Measurements from ENCODE around the gene TCF3. TPM values are rescaled to one million over a fixed set of nuclear protein-coding genes. Genes with fewer than 3 reads are reported as not detected.
A peak's percentile ranks its signal among the peaks of the same experiment; 100 is the strongest.

The TCF3 gene
- total RNA-seq, 1 donor from 2014 or later, result 255 TPM

DNA sequence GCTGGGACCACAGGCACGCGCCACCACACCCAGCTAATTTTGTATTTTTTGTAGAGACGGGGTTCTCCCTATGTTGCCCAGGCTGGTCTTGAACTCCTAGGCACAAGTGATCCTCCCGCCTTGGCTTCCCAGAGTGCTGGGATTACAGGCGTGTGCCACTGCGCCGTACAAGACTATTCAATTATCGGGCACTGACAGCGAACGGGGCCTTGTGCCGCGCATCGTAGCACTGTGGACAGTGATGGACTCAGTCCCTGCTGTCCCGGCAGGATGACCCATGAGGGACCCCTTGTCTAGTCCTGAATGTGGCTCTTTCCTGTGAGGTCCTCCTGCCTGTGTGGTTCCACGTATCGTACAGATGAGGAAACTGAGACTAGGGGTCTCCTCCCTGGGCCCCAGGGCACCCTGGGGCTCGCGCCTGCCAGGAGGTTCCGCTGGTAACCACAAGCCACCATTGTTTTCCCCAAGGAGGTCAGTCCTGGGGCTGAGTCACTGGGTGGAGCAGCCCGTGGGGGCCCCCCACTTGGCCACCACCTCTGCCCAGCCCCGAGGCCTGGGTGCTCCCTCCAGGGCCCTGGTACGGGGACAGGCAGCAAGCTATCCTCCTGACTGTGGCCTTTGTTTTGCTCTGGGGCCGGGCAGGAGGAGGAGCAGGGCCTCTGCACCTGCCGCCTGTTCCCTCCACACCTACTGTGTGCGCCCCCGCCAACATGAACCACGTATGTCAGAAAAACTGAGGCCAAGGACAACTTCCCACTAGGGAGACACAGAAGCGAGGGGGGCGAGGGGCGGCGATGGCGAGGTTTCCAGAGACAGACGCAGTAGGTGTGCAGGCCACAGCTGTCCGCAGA is 2.9 kb upstream of the TCF3 start:
- no peak for DNase-seq (ENCODE audit: low spot score)
- Mint-ChIP-seq H3K27me3 (ENCODE audit: unreplicated experiment) (peaks cover 7% of the 10 kb centered on the region), H3K4me1 (ENCODE audit: unreplicated experiment) (peaks cover 7% of the 10 kb centered on the region), H3K36me3 (ENCODE audit: low read depth, unreplicated experiment) (peaks cover 9% of the 10 kb centered on the region), H3K4me3 (ENCODE audit: unreplicated experiment) (no peak overlapping the region), H3K9me3 (ENCODE audit: unreplicated experiment) (no peaks in the 10 kb centered on the region), H3K27ac (ENCODE audit: unreplicated experiment) (no peak overlapping the region)
- TF ChIP-seq, protein P1, sequence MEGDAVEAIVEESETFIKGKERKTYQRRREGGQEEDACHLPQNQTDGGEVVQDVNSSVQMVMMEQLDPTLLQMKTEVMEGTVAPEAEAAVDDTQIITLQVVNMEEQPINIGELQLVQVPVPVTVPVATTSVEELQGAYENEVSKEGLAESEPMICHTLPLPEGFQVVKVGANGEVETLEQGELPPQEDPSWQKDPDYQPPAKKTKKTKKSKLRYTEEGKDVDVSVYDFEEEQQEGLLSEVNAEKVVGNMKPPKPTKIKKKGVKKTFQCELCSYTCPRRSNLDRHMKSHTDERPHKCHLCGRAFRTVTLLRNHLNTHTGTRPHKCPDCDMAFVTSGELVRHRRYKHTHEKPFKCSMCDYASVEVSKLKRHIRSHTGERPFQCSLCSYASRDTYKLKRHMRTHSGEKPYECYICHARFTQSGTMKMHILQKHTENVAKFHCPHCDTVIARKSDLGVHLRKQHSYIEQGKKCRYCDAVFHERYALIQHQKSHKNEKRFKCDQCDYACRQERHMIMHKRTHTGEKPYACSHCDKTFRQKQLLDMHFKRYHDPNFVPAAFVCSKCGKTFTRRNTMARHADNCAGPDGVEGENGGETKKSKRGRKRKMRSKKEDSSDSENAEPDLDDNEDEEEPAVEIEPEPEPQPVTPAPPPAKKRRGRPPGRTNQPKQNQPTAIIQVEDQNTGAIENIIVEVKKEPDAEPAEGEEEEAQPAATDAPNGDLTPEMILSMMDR (IDR thresholded peaks at IDR 0.05; ENCODE audit: unreplicated experiment), result no peak

DNA sequence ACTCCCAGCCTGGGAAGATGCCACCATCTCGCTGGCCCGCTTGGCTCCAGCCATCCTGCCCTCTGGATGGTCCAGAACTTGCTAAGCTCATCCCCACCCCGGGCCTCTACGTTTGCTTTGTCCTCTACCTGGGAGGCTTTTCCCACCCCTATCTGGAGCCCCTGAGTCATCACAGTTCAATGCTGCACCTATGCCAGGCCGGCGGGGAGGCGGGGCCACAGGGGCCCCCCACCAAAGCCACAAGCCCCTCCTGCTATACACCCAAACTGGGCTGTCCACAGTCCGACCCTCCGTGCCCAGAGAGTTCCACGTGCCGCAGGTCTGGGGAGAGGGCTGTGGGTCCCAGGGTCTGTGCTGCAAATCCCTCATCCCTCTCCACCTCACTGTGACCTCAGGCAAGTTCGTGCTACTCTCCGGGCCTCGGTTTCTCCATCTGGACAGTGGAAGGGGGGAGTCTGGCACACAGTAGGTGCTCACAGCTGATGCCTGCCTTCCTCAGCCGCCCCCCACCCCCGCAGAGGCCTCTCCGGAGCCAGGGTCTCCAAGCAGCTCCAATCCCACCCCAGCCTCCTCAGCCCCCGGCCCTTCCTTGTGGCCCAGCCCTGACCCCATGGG is 1.9 kb upstream of the TCF3 start:
- peaks cover 7% of the 10 kb centered on the region for H3K27me3 Mint-ChIP-seq (ENCODE audit: unreplicated experiment)
- no peak overlapping the region for H3K4me3 Mint-ChIP-seq (ENCODE audit: unreplicated experiment)
- H3K36me3 Mint-ChIP-seq (ENCODE audit: low read depth, unreplicated experiment), result peaks cover 13% of the 10 kb centered on the region

DNA sequence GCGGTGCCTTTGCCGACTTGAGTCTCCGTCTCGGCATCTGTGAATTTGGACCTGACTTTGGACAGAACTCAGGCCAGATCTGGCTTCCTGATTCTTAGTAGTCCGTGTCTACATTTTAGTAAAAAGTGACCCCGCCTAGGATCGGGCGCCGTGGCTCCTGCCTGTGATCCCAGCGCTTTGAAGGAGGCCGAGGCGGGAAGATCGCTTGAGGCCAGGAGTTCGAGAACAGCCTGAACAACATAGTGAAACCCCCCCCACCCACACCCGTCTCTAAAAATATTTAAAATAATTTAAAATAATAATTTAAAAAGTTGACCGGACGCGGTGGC is 849 bp upstream of the TCF3 start:
- Mint-ChIP-seq H3K27me3 (ENCODE audit: unreplicated experiment) (peaks cover 3% of the 10 kb centered on the region), H3K36me3 (ENCODE audit: low read depth, unreplicated experiment) (peaks cover 16% of the 10 kb centered on the region), H3K4me1 (ENCODE audit: unreplicated experiment) (peaks cover 7% of the 10 kb centered on the region), H3K27ac (ENCODE audit: unreplicated experiment) (peak overlapping the region; percentile 84), H3K4me3 (ENCODE audit: unreplicated experiment) (peak overlapping the region; percentile 89), H3K9me3 (ENCODE audit: unreplicated experiment) (no peaks in the 10 kb centered on the region)
- TF ChIP-seq, protein P1 (IDR thresholded peaks at IDR 0.05; ENCODE audit: unreplicated experiment), result no peak
- DNase-seq (ENCODE audit: low spot score), result no peak

More for the DNA sequence above, 1.9 kb upstream of the TCF3 start:
- peaks cover 7% of the 10 kb centered on the region for H3K4me1 Mint-ChIP-seq (ENCODE audit: unreplicated experiment)
- TF ChIP-seq, protein P1 (IDR thresholded peaks at IDR 0.05; ENCODE audit: unreplicated experiment), result no peak
- no peak for DNase-seq (ENCODE audit: low spot score)
- H3K9me3 Mint-ChIP-seq (ENCODE audit: unreplicated experiment), result no peaks in the 10 kb centered on the region
- no peak overlapping the region for H3K27ac Mint-ChIP-seq (ENCODE audit: unreplicated experiment)

DNA sequence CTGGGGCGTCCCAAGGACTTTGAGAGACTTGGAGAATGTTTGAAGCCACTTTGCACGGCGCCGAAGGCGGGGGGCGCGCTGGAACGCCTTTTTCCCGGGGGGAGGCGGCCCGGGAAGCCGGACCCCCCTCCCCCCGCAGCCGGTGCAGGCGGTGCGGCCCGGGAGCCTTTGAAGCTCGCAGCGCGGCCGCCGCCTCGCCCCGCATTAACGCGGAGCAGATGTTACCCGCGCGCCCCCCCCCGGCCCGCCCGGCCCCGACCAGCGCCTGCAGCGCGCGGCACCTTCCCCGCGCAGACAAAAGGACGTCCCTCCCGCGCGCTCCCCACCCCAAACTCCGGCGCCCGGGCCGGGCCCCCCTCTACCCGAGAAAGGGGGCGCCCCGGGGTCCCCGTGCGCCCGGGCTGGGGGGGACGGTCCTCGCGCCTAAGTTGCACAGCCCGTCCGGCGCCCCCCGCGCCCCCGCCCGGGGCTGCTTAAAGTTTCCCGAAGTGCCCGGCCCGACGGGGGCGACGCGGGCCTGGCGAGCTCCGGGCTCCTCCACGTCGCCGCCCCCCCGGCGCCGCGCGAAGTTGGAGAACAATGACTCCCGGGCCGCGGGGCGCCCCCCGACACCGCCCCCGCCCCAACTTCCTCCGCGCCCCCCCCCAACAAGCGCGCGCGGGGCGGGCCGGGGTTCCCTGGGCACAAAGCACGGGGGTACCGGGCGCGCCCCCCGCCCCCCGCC is 685 bp downstream of the TCF3 start:
- H3K9me3 Mint-ChIP-seq (ENCODE audit: unreplicated experiment), result no peaks in the 10 kb centered on the region
- H3K4me1 Mint-ChIP-seq (ENCODE audit: unreplicated experiment), result peaks cover 7% of the 10 kb centered on the region
- DNase-seq (ENCODE audit: low spot score), result peak; percentile 33
- peak overlapping the region; percentile 98 for H3K4me3 Mint-ChIP-seq (ENCODE audit: unreplicated experiment)
- peaks cover 16% of the 10 kb centered on the region for H3K36me3 Mint-ChIP-seq (ENCODE audit: low read depth, unreplicated experiment)
- TF ChIP-seq, protein P1 (IDR thresholded peaks at IDR 0.05; ENCODE audit: unreplicated experiment), result no peak
- peak overlapping the region; percentile 90 for H3K27ac Mint-ChIP-seq (ENCODE audit: unreplicated experiment)
- H3K27me3 Mint-ChIP-seq (ENCODE audit: unreplicated experiment), result peaks cover 3% of the 10 kb centered on the region
